Hepatocyte (in vitro differentiated cells): ENCODE measurements around the gene ZNF687. TPM values are rescaled to one million over a fixed set of nuclear protein-coding genes. Genes with fewer than 3 reads are reported as not detected.

Experiments used
- DNase-seq: peaks from one replicate; pipeline ENCODE4 v3.0.0-alpha.2; 2016; ENCODE audit warnings: low spot score
- H2AFZ ChIP-seq: fragments of 200-600 bp; sonication (generic); 2 replicates; pipeline ENCODE4 v1.6.0; 2016; ENCODE audit warnings: antibody characterized with exemption, mild to moderate bottlenecking
- H3K27ac ChIP-seq: fragments of 200-600 bp; sonication (generic); 2 replicates; pipeline ENCODE4 v1.5.1; 2016; ENCODE audit warnings: mild to moderate bottlenecking
- H3K27me3 ChIP-seq: fragments of 200-600 bp; sonication (generic); 2 replicates; pipeline ENCODE4 v1.6.1; 2016
- H3K36me3 ChIP-seq: fragments of 200-600 bp; sonication (generic); replicated peaks from 2 replicates; pipeline ENCODE4 v1.5.1; 2016; ENCODE audit warnings: low read depth; ENCODE audit not compliant: insufficient read depth
- H3K4me1 ChIP-seq: fragments of 200-600 bp; sonication (generic); 2 replicates; pipeline ENCODE4 v1.5.1; 2016; ENCODE audit warnings: mild to moderate bottlenecking, moderate library complexity; ENCODE audit not compliant: insufficient read depth
- H3K4me2 ChIP-seq: fragments of 200-600 bp; sonication (generic); 2 replicates; pipeline ENCODE4 v1.6.0; 2016
- H3K4me3 ChIP-seq: fragments of 200-600 bp; sonication (generic); 2 replicates; pipeline ENCODE4 v1.5.1; 2016; ENCODE audit warnings: mild to moderate bottlenecking
- H3K79me2 ChIP-seq: fragments of 200-600 bp; sonication (generic); 2 replicates; pipeline ENCODE4 v1.6.0; 2017; ENCODE audit warnings: mild to moderate bottlenecking
- H3K9me2 ChIP-seq: fragments of 200-600 bp; sonication (generic); replicated peaks from 2 replicates; pipeline ENCODE4 v1.6.0; 2017; ENCODE audit warnings: mild to moderate bottlenecking; ENCODE audit not compliant: insufficient read depth
- H3K9me3 ChIP-seq: fragments of 200-600 bp; sonication (generic); 2 replicates; pipeline ENCODE4 v1.5.1; 2016; ENCODE audit warnings: low read depth, mild to moderate bottlenecking
- H4K20me1 ChIP-seq: fragments of 200-600 bp; sonication (generic); 2 replicates; pipeline ENCODE4 v1.6.0; 2016; ENCODE audit warnings: mild to moderate bottlenecking; ENCODE audit not compliant: insufficient read depth, poor library complexity, severe bottlenecking
- CTCF ChIP-seq: fragments of 200-600 bp; sonication (generic); IDR thresholded peaks from 2 replicates; pipeline ENCODE4 v1.5.1; 2016; ENCODE audit warnings: antibody characterized with exemption, mild to moderate bottlenecking; ENCODE audit not compliant: poor library complexity
- EZH2 ChIP-seq: fragments of 200-600 bp; sonication (generic); IDR thresholded peaks from 2 replicates; pipeline ENCODE4 v1.6.1; 2016; ENCODE audit warnings: antibody characterized with exemption, mild to moderate bottlenecking, borderline replicate concordance
- EZH2phosphoT487 ChIP-seq: fragments of 200-600 bp; sonication (generic); IDR thresholded peaks from one replicate; pipeline ENCODE4 v1.6.1; 2018; ENCODE audit warnings: antibody characterized with exemption, mild to moderate bottlenecking, low read depth, moderate library complexity; ENCODE audit not compliant: unreplicated experiment, severe bottlenecking
- WGBS: methylation state at CpG from one replicate; pipeline ENCODE4 v1.1.6; 2016; ENCODE audit warnings: low lambda C conversion rate; ENCODE audit errors: missing lambda C conversion rate; 5-methylcytosine and 5-hydroxymethylcytosine counted together
- polyA plus RNA-seq: library from polyadenylated mRNA; unstranded; fragments of >200 nt; fragmentation: Nextera tagmentation; extraction: Ambion mirVana; gene quantifications from 2 replicates; pipeline ENCODE4 v1.2.1, GENCODE V29; 2016
- total RNA-seq: library from RNA; depleted of rRNA; stranded (reverse); fragments of >200 nt; gene quantifications from 2 replicates; pipeline ENCODE4 v1.2.3, GENCODE V29; 2014

Gene ZNF687
- total and polyA plus RNA-seq, 2 experiments from 2014 or later, result 3.6 to 19.9 TPM

GRCh38 chr1:151312826-151313225 is 30.7 kb downstream of the ZNF687 start:
- H3K4me3 ChIP-seq, result no peak overlapping the region
- H3K27ac ChIP-seq, result peak overlapping the region; percentile 96
- no peaks in the 10 kb centered on the region for H3K9me2 ChIP-seq
- no peak for TF ChIP-seq EZH2
- no peak for TF ChIP-seq CTCF
- 98% methylated on average over 8 of the region's 8 CpGs for WGBS
- no peaks in the 10 kb centered on the region for H3K9me3 ChIP-seq
- DNase-seq, result no peak
- peaks cover 46% of the 10 kb centered on the region for H3K79me2 ChIP-seq
- peak overlapping the region; percentile 34 for H3K4me2 ChIP-seq
- no peaks in the 10 kb centered on the region for H4K20me1 ChIP-seq
- H2AFZ ChIP-seq, result no peak overlapping the region
- H3K36me3 ChIP-seq, result no peaks in the 10 kb centered on the region
- H3K4me1 ChIP-seq, result peaks cover 53% of the 10 kb centered on the region
- no peaks in the 10 kb centered on the region for H3K27me3 ChIP-seq

GRCh38 chr1:151313501-151313900 is 31.4 kb downstream of the ZNF687 start:
- H3K79me2 ChIP-seq, result peaks cover 42% of the 10 kb centered on the region
- no peak for TF ChIP-seq EZH2
- H3K4me2 ChIP-seq, result no peak overlapping the region
- H3K9me2 ChIP-seq, result no peaks in the 10 kb centered on the region
- no peak for DNase-seq
- no peaks in the 10 kb centered on the region for H3K27me3 ChIP-seq
- WGBS, result 89% methylated on average over 2 of the region's 2 CpGs
- H2AFZ ChIP-seq, result no peak overlapping the region
- peak overlapping the region; percentile 96 for H3K27ac ChIP-seq
- peaks cover 53% of the 10 kb centered on the region for H3K4me1 ChIP-seq
- no peaks in the 10 kb centered on the region for H3K36me3 ChIP-seq
- H4K20me1 ChIP-seq, result no peaks in the 10 kb centered on the region
- no peak overlapping the region for H3K4me3 ChIP-seq
- H3K9me3 ChIP-seq, result no peaks in the 10 kb centered on the region

- peaks cover 42% of the 10 kb centered on the region for H3K79me2 ChIP-seq
- H3K4me3 ChIP-seq, result no peak overlapping the region
- H4K20me1 ChIP-seq, result no peaks in the 10 kb centered on the region
- DNase-seq, result no peak
- H3K9me3 ChIP-seq, result no peaks in the 10 kb centered on the region
- no peaks in the 10 kb centered on the region for H3K36me3 ChIP-seq
- peaks cover 50% of the 10 kb centered on the region for H3K4me1 ChIP-seq
- no peak overlapping the region for H2AFZ ChIP-seq
- H3K9me2 ChIP-seq, result no peaks in the 10 kb centered on the region
- H3K27me3 ChIP-seq, result no peaks in the 10 kb centered on the region
- 67% methylated on average over 3 of the region's 3 CpGs for WGBS
- TF ChIP-seq EZH2phosphoT487 (no peak), CTCF (no peak), EZH2 (no peak)
- H3K4me2 ChIP-seq, result no peak overlapping the region
- peak overlapping the region; percentile 96 for H3K27ac ChIP-seq
These were observed 32.2 kb downstream of the ZNF687 start for GRCh38 chr1:151314137-151314875.

GRCh38 chr1:151315565-151316235 is 33.6 kb downstream of the ZNF687 start:
- TF ChIP-seq EZH2, result no peak
- TF ChIP-seq CTCF, result no peak
- TF ChIP-seq EZH2phosphoT487, result no peak
- DNase-seq, result no peak
- peaks cover 43% of the 10 kb centered on the region for H3K79me2 ChIP-seq
- H3K27me3 ChIP-seq, result no peaks in the 10 kb centered on the region
- H3K4me3 ChIP-seq, result no peak overlapping the region
- H4K20me1 ChIP-seq, result no peaks in the 10 kb centered on the region
- no peak overlapping the region for H3K4me2 ChIP-seq
- 94% methylated on average over 17 of the region's 17 CpGs for WGBS
- H3K27ac ChIP-seq, result no peak overlapping the region
- H3K9me2 ChIP-seq, result no peaks in the 10 kb centered on the region
- no peak overlapping the region for H2AFZ ChIP-seq
- peaks cover 36% of the 10 kb centered on the region for H3K4me1 ChIP-seq
- H3K36me3 ChIP-seq, result no peaks in the 10 kb centered on the region
- no peaks in the 10 kb centered on the region for H3K9me3 ChIP-seq
